ENCODE data around the gene PCNX2. TPM values are rescaled to one million over a fixed set of nuclear protein-coding genes. Genes with fewer than 3 reads are reported as not detected.

The PCNX2 gene
- total and polyA plus RNA-seq, 2 of the 13 experiments (the other 11 are each of a cell fraction or from before 2014, with no cell fraction given): 0.11 to 0.42 TPM

- no peak for TF ChIP-seq FUBP1 (CRISPR knock-in tag; IDR thresholded peaks at IDR 0.05; ENCODE audit: borderline replicate concordance)
- no peak for TF ChIP-seq IKZF1 (IDR thresholded peaks at IDR 0.05)
- no peak for TF ChIP-seq ZNF234 (CRISPR knock-in tag; conservative IDR thresholded peaks at IDR 0.05)
- no peak for TF ChIP-seq ZNF432 (CRISPR knock-in tag; IDR thresholded peaks at IDR 0.05; ENCODE audit: borderline replicate concordance)
- no peak for TF ChIP-seq KLF12 (CRISPR knock-in tag; IDR thresholded peaks at IDR 0.05; ENCODE audit: borderline replicate concordance)
- TF ChIP-seq PATZ1 (CRISPR knock-in tag; IDR thresholded peaks at IDR 0.05): peak; percentile 41; the same call in 1 of the 2 replicates
- TF ChIP-seq XBP1 (CRISPR knock-in tag; IDR thresholded peaks at IDR 0.05): no peak
- TF ChIP-seq MATR3 (CRISPR knock-in tag; IDR thresholded peaks at IDR 0.05): no peak
- TF ChIP-seq KDM5A (IDR thresholded peaks at IDR 0.05; ENCODE audit: borderline replicate concordance, low read length): no peak; the same call in 1 of the 2 replicates
- TF ChIP-seq ZNF703 (CRISPR knock-in tag; IDR thresholded peaks at IDR 0.05; ENCODE audit: borderline replicate concordance): no peak
- TF ChIP-seq STAT5B (CRISPR knock-in tag; IDR thresholded peaks at IDR 0.05): no peak
- peak; percentile 59; the same call in 1 of the 2 replicates for TF ChIP-seq NRL (CRISPR knock-in tag; IDR thresholded peaks at IDR 0.05; ENCODE audit: borderline replicate concordance)
- no peak for TF ChIP-seq ZNF816 (CRISPR knock-in tag; IDR thresholded peaks at IDR 0.05; ENCODE audit: borderline replicate concordance)
- TF ChIP-seq TBX2 (CRISPR knock-in tag; IDR thresholded peaks at IDR 0.05; ENCODE audit: borderline replicate concordance): no peak; the same call in 1 of the 2 replicates
- 0 out of 2 replicates have a peak, but pooled peaks have one; percentile 57 for TF ChIP-seq ZNF160 (CRISPR knock-in tag; IDR thresholded peaks at IDR 0.05)
- TF ChIP-seq ZNF138 (CRISPR knock-in tag; IDR thresholded peaks at IDR 0.05; ENCODE audit: low read depth): no peak
- TF ChIP-seq FOXK2 (IDR thresholded peaks at IDR 0.05): no peak
- TF ChIP-seq FLYWCH1 (CRISPR knock-in tag; IDR thresholded peaks at IDR 0.05): no peak
- peak; percentile 78 for TF ChIP-seq ZNF501 (CRISPR knock-in tag; IDR thresholded peaks at IDR 0.05)
- no peak for TF ChIP-seq AFF4 (CRISPR knock-in tag; IDR thresholded peaks at IDR 0.05)
- TF ChIP-seq PLSCR1 (CRISPR knock-in tag; IDR thresholded peaks at IDR 0.05; ENCODE audit: borderline replicate concordance): no peak
Observed at GRCh38 chr1:232950197-232951176, 345.0 kb downstream of the PCNX2 start, which contains the start of gene NTPCR (continued).
